Measurements from ENCODE around the gene PDLIM1. TPM values are rescaled to one million over a fixed set of nuclear protein-coding genes. Genes with fewer than 3 reads are reported as not detected.

The PDLIM1 gene
- polyA plus RNA-seq, 3 donors = 1.9 to 5.2 (median 4.8) TPM

DNA sequence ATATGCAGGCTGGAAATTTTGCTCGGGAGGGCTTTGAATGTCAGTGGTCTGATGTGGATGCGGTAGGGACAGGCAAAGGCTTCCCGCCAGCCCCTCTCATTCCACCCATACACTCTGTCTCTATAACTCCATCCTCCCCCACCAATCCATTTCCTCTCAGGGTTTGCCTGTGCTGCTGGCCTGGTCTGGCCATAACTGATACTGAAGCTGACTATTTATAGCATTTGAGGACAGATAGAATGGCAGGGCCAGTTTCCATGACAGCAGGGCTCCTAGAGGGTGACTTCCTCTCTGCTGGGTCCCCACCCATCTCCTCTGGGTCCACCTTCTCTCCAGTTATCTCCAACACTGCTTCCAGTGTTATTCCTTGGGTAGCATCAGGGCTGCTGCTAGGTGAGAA lies 6.6 kb upstream of the PDLIM1 start:
- Histone ChIP-seq H3K36me3 (replicated peaks in 1 of 2; ENCODE audit: control insufficient read depth in 1 of 2, insufficient read depth in 2 of 2, low read length in 2 of 2) (no peaks in the 10 kb centered on the region), H3K4me3 (replicated peaks in 1 of 3; ENCODE audit: low read depth in 2 of 3, low read length in 3 of 3) (no peak overlapping the region), H2AFZ (ENCODE audit: insufficient read depth, low read depth, low read length, poor library complexity, severe bottlenecking) (no peak overlapping the region), H3K4me1 (ENCODE audit: control insufficient read depth in 1 of 2, insufficient read depth in 2 of 2, low read length in 2 of 2) (peaks cover 11% of the 10 kb centered on the region in 2 donors), H3K27ac (ENCODE audit: low read depth in 1 of 2, low read length in 2 of 2) (no peak overlapping the region), H3K27me3 (ENCODE audit: control insufficient read depth in 2 of 2, insufficient read depth in 2 of 2, low read length in 2 of 2) (peaks cover 0 to 21% of the 10 kb centered on the region in 2 donors), H4K20me1 (ENCODE audit: insufficient read depth, low read length) (no peaks in the 10 kb centered on the region), H3K4me2 (replicated peaks; ENCODE audit: extremely low read depth, low read length, poor library complexity, severe bottlenecking) (no peak overlapping the region), H3K9ac (ENCODE audit: insufficient read depth, low read length, poor library complexity, severe bottlenecking) (no peak overlapping the region), H3K79me2 (ENCODE audit: insufficient read depth, low read length) (no peaks in the 10 kb centered on the region), H3K9me3 (replicated peaks in 1 of 2; ENCODE audit: control insufficient read depth in 1 of 2, insufficient read depth in 1 of 2, low read length in 2 of 2) (no peaks in the 10 kb centered on the region)
- TF ChIP-seq, protein P1, sequence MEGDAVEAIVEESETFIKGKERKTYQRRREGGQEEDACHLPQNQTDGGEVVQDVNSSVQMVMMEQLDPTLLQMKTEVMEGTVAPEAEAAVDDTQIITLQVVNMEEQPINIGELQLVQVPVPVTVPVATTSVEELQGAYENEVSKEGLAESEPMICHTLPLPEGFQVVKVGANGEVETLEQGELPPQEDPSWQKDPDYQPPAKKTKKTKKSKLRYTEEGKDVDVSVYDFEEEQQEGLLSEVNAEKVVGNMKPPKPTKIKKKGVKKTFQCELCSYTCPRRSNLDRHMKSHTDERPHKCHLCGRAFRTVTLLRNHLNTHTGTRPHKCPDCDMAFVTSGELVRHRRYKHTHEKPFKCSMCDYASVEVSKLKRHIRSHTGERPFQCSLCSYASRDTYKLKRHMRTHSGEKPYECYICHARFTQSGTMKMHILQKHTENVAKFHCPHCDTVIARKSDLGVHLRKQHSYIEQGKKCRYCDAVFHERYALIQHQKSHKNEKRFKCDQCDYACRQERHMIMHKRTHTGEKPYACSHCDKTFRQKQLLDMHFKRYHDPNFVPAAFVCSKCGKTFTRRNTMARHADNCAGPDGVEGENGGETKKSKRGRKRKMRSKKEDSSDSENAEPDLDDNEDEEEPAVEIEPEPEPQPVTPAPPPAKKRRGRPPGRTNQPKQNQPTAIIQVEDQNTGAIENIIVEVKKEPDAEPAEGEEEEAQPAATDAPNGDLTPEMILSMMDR (IDR thresholded peaks at IDR 0.05) = no peak
- peak overlapping the region in 1 of 2 donors; percentile 31 for H3K4me3 Mint-ChIP-seq
- intact Hi-C loops (cut with micrococcal nuclease) = no loop called here
- no peak overlapping the region for H3K27ac Mint-ChIP-seq
- WGBS (ENCODE audit: insufficient coverage) = no CpG with 5 or more reads among the region's 3 CpGs
- H3K36me3 Mint-ChIP-seq = no peaks in the 10 kb centered on the region
- H3K9me3 Mint-ChIP-seq = peaks cover 0 to 1% (median 0%) of the 10 kb centered on the region in 7 donors
- peaks cover 24 to 32% (median 28%) of the 10 kb centered on the region in 3 donors for H3K27me3 Mint-ChIP-seq (ENCODE audit: low read depth in 3 of 3)
- peaks cover 22% of the 10 kb centered on the region for H3K4me1 Mint-ChIP-seq
- no peak for DNase-seq

DNA sequence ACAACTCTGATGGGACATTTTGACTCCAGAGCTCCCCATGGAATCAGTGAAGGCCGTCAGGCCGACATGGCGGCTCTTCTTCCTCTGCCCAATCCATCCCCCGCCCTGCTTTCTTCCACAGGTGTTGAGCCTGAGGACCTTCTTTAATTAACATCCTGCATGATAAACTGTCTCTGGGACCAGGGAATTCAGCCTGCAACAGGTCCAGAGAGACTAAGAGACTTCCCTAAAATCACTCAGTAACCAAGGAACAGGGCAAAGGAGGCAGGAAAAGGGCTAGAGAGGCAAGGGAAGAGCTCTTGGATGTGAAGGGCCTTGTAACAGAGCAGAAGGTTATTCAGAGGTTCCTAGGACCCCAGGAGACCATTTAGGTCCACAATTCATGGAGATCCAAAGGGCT lies 6.0 kb upstream of the PDLIM1 start:
- Histone ChIP-seq H3K9me3 (replicated peaks in 1 of 2; ENCODE audit: control insufficient read depth in 1 of 2, insufficient read depth in 1 of 2, low read length in 2 of 2) (no peaks in the 10 kb centered on the region), H3K36me3 (replicated peaks in 1 of 2; ENCODE audit: control insufficient read depth in 1 of 2, insufficient read depth in 2 of 2, low read length in 2 of 2) (no peaks in the 10 kb centered on the region), H3K27ac (ENCODE audit: low read depth in 1 of 2, low read length in 2 of 2) (no peak overlapping the region), H3K4me2 (replicated peaks; ENCODE audit: extremely low read depth, low read length, poor library complexity, severe bottlenecking) (no peak overlapping the region), H3K27me3 (ENCODE audit: control insufficient read depth in 2 of 2, insufficient read depth in 2 of 2, low read length in 2 of 2) (peaks cover 0 to 26% of the 10 kb centered on the region in 2 donors), H2AFZ (ENCODE audit: insufficient read depth, low read depth, low read length, poor library complexity, severe bottlenecking) (no peak overlapping the region), H3K4me1 (ENCODE audit: control insufficient read depth in 1 of 2, insufficient read depth in 2 of 2, low read length in 2 of 2) (peaks cover 11% of the 10 kb centered on the region in 2 donors), H3K4me3 (replicated peaks in 1 of 3; ENCODE audit: low read depth in 2 of 3, low read length in 3 of 3) (no peak overlapping the region), H3K9ac (ENCODE audit: insufficient read depth, low read length, poor library complexity, severe bottlenecking) (no peak overlapping the region), H3K79me2 (ENCODE audit: insufficient read depth, low read length) (no peaks in the 10 kb centered on the region), H4K20me1 (ENCODE audit: insufficient read depth, low read length) (no peaks in the 10 kb centered on the region)
- 89% methylated on average over 3 of the region's 4 CpGs for WGBS (ENCODE audit: insufficient coverage)
- intact Hi-C loops (cut with micrococcal nuclease) = no loop called here
- Mint-ChIP-seq H3K27me3 (ENCODE audit: low read depth in 3 of 3) (peaks cover 30 to 34% (median 34%) of the 10 kb centered on the region in 3 donors), H3K4me1 (peaks cover 24% of the 10 kb centered on the region), H3K36me3 (no peaks in the 10 kb centered on the region), H3K4me3 (no peak overlapping the region), H3K27ac (no peak overlapping the region), H3K9me3 (peaks cover 0 to 2% (median 0%) of the 10 kb centered on the region in 7 donors)
- TF ChIP-seq, protein P1 (IDR thresholded peaks at IDR 0.05) = no peak
- no peak for DNase-seq

Data from CD14-positive monocyte (primary cell).